HG03571 (cell line): ENCODE results near the gene RBM10.

Experiments
- ATAC-seq: cut with Tn5 transposase; IDR thresholded peaks from one replicate; pipeline ENCODE4 v1.9.1; 2021; ENCODE audit not compliant: unreplicated experiment

The RBM10 gene

GRCh38 chrX:47197526-47197925, 52.5 kb downstream of the RBM10 start:
- ATAC-seq, result no peak

GRCh38 chrX:47198026-47198686, 53.1 kb downstream of the RBM10 start:
- ATAC-seq, result no peak

GRCh38 chrX:47198687-47199080, 53.7 kb downstream of the RBM10 start:
- ATAC-seq, result no peak

- no peak for ATAC-seq
Measured at GRCh38 chrX:47199286-47199685, 54.3 kb downstream of the RBM10 start.

- ATAC-seq, result no peak
Measured at GRCh38 chrX:47200385-47201150, 55.5 kb downstream of the RBM10 start.

- no peak for ATAC-seq
Measured at GRCh38 chrX:47201345-47201944, 56.4 kb downstream of the RBM10 start.

GRCh38 chrX:47202316-47202715, 57.3 kb downstream of the RBM10 start:
- ATAC-seq, result no peak

GRCh38 chrX:47202877-47203276, 57.9 kb downstream of the RBM10 start:
- no peak for ATAC-seq

- ATAC-seq, result no peak
Measured at GRCh38 chrX:47204970-47205369, 59.9 kb downstream of the RBM10 start.

GRCh38 chrX:47206316-47206715, 61.3 kb downstream of the RBM10 start:
- no peak for ATAC-seq

GRCh38 chrX:47208108-47208507, 63.1 kb downstream of the RBM10 start:
- no peak for ATAC-seq

GRCh38 chrX:47209508-47210238, 64.7 kb downstream of the RBM10 start:
- ATAC-seq, result no peak

GRCh38 chrX:47210661-47211425, 65.8 kb downstream of the RBM10 start:
- no peak for ATAC-seq

- no peak for ATAC-seq
Measured at GRCh38 chrX:47212381-47213293, 67.6 kb downstream of the RBM10 start.

- ATAC-seq, result no peak
Measured at GRCh38 chrX:47214435-47215077, 69.5 kb downstream of the RBM10 start.

- ATAC-seq, result no peak
Measured at GRCh38 chrX:47215291-47215900, 70.4 kb downstream of the RBM10 start.

- ATAC-seq, result no peak
Measured at GRCh38 chrX:47216393-47216925, 71.4 kb downstream of the RBM10 start.

- no peak for ATAC-seq
Measured at GRCh38 chrX:47217121-47217851, 72.3 kb downstream of the RBM10 start.
